GM23338 (cell line): ENCODE results near the gene PROCA1.
"Not testable (repeated sequence)": the region's sequence is repeated elsewhere in the genome, so short reads cannot be mapped to it uniquely, and the experiment has no call there.

Source experiments
- CREB1 ChIP-seq: fragments of 250-450 bp; sonication (Bioruptor Pico); IDR thresholded peaks from 2 replicates; pipeline ENCODE4 v1.5.0; 2020; ENCODE audit warnings: low read depth, mild to moderate bottlenecking, moderate library complexity
- ETS1 ChIP-seq: IDR thresholded peaks from 2 replicates; pipeline ENCODE4 v1.6.1; 2016; ENCODE audit warnings: antibody characterized with exemption
- EZH2 ChIP-seq: fragments of 200-600 bp; sonication (generic); IDR thresholded peaks from one replicate; pipeline ENCODE4 v1.8.0; 2017; ENCODE audit warnings: antibody characterized with exemption, mild to moderate bottlenecking, low read depth; ENCODE audit not compliant: unreplicated experiment
- EZH2phosphoT487 ChIP-seq: fragments of 200-600 bp; sonication (generic); IDR thresholded peaks from one replicate; pipeline ENCODE4 v1.8.1; 2018; ENCODE audit warnings: antibody characterized with exemption; ENCODE audit not compliant: unreplicated experiment
- JUNB ChIP-seq: IDR thresholded peaks from one replicate; pipeline ENCODE4 v1.6.1; 2016; ENCODE audit warnings: antibody characterized with exemption; ENCODE audit not compliant: unreplicated experiment
- NANOG ChIP-seq: IDR thresholded peaks from 2 replicates; pipeline ENCODE4 v1.6.1; 2016; ENCODE audit warnings: antibody characterized with exemption, borderline replicate concordance
- POLR2AphosphoS5 ChIP-seq: IDR thresholded peaks from 2 replicates; pipeline ENCODE4 v1.6.1; 2016; ENCODE audit warnings: antibody characterized with exemption, low read depth
- REST ChIP-seq: IDR thresholded peaks from one replicate; pipeline ENCODE4 v1.6.1; 2018; ENCODE audit warnings: antibody characterized with exemption; ENCODE audit not compliant: unreplicated experiment
- STAT1 ChIP-seq: IDR thresholded peaks from one replicate; pipeline ENCODE4 v1.6.1; 2016; ENCODE audit warnings: antibody characterized with exemption; ENCODE audit not compliant: unreplicated experiment
- ZNF114 ChIP-seq: fragments of 250-450 bp; sonication (Bioruptor Pico); IDR thresholded peaks from 2 replicates; pipeline ENCODE4 v1.5.0; 2020; ENCODE audit warnings: mild to moderate bottlenecking, moderate library complexity
- ZNF331 ChIP-seq: fragments of 250-450 bp; sonication (Bioruptor Pico); IDR thresholded peaks from 2 replicates; pipeline ENCODE4 v1.5.0; 2020; ENCODE audit warnings: low read depth, mild to moderate bottlenecking, moderate library complexity
- ZNF462 ChIP-seq: fragments of 250-450 bp; sonication (Bioruptor Pico); IDR thresholded peaks from 2 replicates; pipeline ENCODE4 v1.5.0; 2020; ENCODE audit warnings: mild to moderate bottlenecking, moderate library complexity
- TF ChIP-seq, protein P1 (sequence below), 2 experiments: fragments of 200-600 bp in 1 of 2; sonication (generic) in 1 of 2; conservative IDR thresholded peaks; 2 replicates each; pipeline versions ENCODE4 v1.5.1 to v1.6.1; 2016 to 2017; ENCODE audit warnings: antibody characterized with exemption in 2 of 2, low read depth in 2 of 2, mild to moderate bottlenecking in 2 of 2, moderate library complexity in 1 of 2

DNA sequence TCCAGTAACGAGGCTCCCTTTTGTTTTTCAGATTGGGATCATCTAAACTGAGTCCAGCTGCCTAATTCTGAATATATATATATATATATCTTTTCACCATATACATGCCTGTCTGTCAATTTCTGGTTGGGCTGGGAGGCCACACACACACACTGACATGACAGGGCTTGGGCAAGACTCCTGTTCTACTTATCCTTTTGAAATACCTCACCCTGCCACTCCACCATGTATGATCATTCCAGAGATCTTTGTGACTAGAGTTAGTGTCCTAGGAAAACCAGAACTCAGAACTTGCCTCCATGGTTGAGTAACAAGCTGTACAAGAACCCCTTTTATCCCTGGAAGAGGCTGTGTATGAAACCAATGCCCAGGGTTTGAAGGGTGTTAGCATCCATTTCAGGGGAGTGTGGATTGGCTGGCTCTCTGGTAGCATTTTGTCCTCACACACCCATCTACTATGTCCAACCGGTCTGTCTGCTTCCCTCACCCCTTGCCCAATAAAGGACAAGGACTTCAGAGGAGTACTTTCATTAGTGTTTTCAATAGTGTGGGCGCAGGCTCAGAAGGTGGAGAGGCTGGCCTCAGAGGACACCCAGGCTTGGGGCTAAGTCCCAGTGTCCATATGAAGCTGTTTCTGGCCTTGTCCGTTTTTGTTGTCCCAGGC lies 12.3 kb upstream of the PROCA1 start:
- not testable (repeated sequence) for TF ChIP-seq EZH2phosphoT487; EZH2; CREB1 (CRISPR knock-in tag); POLR2AphosphoS5; ZNF462 (CRISPR knock-in tag); JUNB; ETS1; STAT1; NANOG; REST; ZNF114 (CRISPR knock-in tag); ZNF331 (CRISPR knock-in tag)
- TF ChIP-seq, protein P1, sequence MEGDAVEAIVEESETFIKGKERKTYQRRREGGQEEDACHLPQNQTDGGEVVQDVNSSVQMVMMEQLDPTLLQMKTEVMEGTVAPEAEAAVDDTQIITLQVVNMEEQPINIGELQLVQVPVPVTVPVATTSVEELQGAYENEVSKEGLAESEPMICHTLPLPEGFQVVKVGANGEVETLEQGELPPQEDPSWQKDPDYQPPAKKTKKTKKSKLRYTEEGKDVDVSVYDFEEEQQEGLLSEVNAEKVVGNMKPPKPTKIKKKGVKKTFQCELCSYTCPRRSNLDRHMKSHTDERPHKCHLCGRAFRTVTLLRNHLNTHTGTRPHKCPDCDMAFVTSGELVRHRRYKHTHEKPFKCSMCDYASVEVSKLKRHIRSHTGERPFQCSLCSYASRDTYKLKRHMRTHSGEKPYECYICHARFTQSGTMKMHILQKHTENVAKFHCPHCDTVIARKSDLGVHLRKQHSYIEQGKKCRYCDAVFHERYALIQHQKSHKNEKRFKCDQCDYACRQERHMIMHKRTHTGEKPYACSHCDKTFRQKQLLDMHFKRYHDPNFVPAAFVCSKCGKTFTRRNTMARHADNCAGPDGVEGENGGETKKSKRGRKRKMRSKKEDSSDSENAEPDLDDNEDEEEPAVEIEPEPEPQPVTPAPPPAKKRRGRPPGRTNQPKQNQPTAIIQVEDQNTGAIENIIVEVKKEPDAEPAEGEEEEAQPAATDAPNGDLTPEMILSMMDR (conservative IDR thresholded peaks at IDR 0.05; ENCODE audit: low read depth in 2 of 2) = not testable (repeated sequence)
